ENCODE data around the gene BTBD2. TPM values are rescaled to one million over a fixed set of nuclear protein-coding genes. Genes with fewer than 3 reads are reported as not detected.

The BTBD2 gene
- total and polyA plus RNA-seq, 10 of the 15 experiments (the other 5 are each of a cell fraction or from before 2014, with no cell fraction given), result 0.13 to 66.2 (median 10.4) TPM

DNA sequence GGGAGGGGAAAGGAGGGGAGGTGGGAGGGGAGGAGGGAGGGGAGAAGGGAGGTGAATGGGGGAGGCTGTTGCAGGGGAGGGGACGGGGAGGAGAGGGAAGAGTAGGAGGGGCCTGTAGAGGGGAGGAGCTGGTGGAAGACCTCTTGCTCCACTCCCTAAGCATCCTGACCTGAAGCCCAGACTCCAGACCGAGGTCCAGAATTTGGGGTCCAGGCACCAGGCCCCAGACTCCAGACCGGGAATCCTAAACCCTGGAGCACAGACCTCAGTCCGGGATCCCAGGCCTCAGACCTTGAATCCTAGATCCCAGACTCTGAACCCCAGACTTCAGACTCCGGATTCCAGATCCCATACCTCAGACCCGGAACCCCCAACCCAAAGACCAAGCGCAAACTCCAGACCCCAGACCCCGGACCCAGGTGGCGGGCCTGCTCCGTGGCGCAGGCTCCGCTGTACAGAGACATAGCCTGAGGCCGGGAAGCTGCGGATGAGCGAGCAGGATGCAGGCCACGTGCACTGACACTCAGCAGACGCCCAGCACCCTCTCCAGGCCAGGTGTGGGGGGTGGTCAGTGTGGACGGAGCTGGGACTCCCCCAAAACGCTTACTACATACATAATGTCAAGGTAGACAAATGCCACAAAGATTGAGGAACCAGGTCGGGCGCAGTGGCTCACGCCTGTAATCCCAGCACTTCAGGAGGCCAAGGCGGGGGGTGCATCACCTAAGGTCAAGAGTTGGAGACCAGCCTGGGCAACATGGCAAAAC lies 710 bp upstream of the BTBD2 start:
- H4K20me1 ChIP-seq (ENCODE audit: control insufficient read depth, insufficient read depth), result no peaks in the 10 kb centered on the region
- intact Hi-C loops (cut with micrococcal nuclease; ENCODE audit: unreplicated experiment) (loop anchor here (5.0 kb wide), 3 partner anchors 46 to 109 kb away; partner anchors contain the start of genes ADAT3 and SCAMP4), in situ Hi-C loops (cut with MboI) (loop anchor here (5.0 kb wide), 1 partner anchor 66 kb away; no protein-coding TSS in a partner anchor)
- no peaks in the 10 kb centered on the region for H3K27me3 ChIP-seq (replicated peaks in 1 of 2; ENCODE audit: control insufficient read depth in 2 of 2, insufficient read depth in 2 of 2, low read length in 1 of 2)
- no peaks in the 10 kb centered on the region for H3K36me3 ChIP-seq (ENCODE audit: control insufficient read depth in 2 of 2, insufficient read depth in 2 of 2, low read length in 1 of 2)
- ATAC-seq, result peak; percentile 82
- ChIA-PET SMC1A (ENCODE audit: uncharacterized antibody, unreplicated experiment) (interaction anchor here (0.8 kb wide), 1 partner anchor 84 kb away, joined by 3 read pairs; no protein-coding TSS in a partner anchor), CTCF (interaction anchor here (0.7 to 1.2 kb wide), 3 partner anchors 31 to 118 kb away, joined by 3 to 4 read pairs (median 3); no protein-coding TSS in a partner anchor), RAD21 (ENCODE audit: unreplicated experiment) (interaction anchor here (1.0 kb wide), 1 partner anchor 152 kb away, joined by 4 read pairs; no protein-coding TSS in a partner anchor), POLR2A (interaction anchor here (1.3 kb wide), 1 partner anchor 77 kb away, joined by 3 read pairs; no protein-coding TSS in a partner anchor)
- no peak overlapping the region for H3K27ac ChIP-seq (ENCODE audit: control insufficient read depth, insufficient read depth)
- peak; percentile 57 for FAIRE-seq
- no peak overlapping the region; the same call in 1 of the 2 replicates for H2AFZ ChIP-seq (ENCODE audit: control insufficient read depth, low read depth, low read length)
- peak overlapping the region; percentile 81 for H3K4me2 ChIP-seq (ENCODE audit: control insufficient read depth, insufficient read depth)
- BruUV-seq (replicated peaks), result no TSS peak
- no peak overlapping the region for H3K9ac ChIP-seq (ENCODE audit: control insufficient read depth, insufficient read depth, low read length)
- peaks cover 9% of the 10 kb centered on the region for H3K4me1 ChIP-seq (ENCODE audit: control insufficient read depth, insufficient read depth, low read length)
- peak overlapping the region; percentile 48 for H3K4me3 ChIP-seq
- DNase-seq (ENCODE audit: low read depth, low spot score), result peak; percentile 46
- no peaks in the 10 kb centered on the region for H3K9me3 ChIP-seq (replicated peaks; ENCODE audit: control insufficient read depth, insufficient read depth, low read length)
- H3K79me2 ChIP-seq (ENCODE audit: control insufficient read depth, insufficient read depth, low read length), result peaks cover 16% of the 10 kb centered on the region
- 60% methylated on average over 20 of the region's 23 CpGs for WGBS (ENCODE audit: insufficient coverage, insufficient replicate concordance, low lambda C conversion rate, missing lambda C conversion rate)
- no peak for TF ChIP-seq STAT1 (conservative IDR thresholded peaks at IDR 0.05)
- TF ChIP-seq IKZF2 (IDR thresholded peaks at IDR 0.05), result peak; percentile 39 to 47; a peak in 2 of 4 replicates
- no peak for TF ChIP-seq CREB1 (IDR thresholded peaks at IDR 0.05; ENCODE audit: low read depth)
- TF ChIP-seq CBFB (IDR thresholded peaks at IDR 0.05; ENCODE audit: low read depth), result no peak
- no peak for TF ChIP-seq KAT2A (conservative IDR thresholded peaks at IDR 0.05; ENCODE audit: control insufficient read depth, low read depth, low read length)
- TF ChIP-seq PAX8 (IDR thresholded peaks at IDR 0.05), result no peak
- TF ChIP-seq YBX1 (IDR thresholded peaks at IDR 0.05), result no peak
- no peak for TF ChIP-seq JUNB (IDR thresholded peaks at IDR 0.05)
- no peak for TF ChIP-seq HDGF (IDR thresholded peaks at IDR 0.05)
- TF ChIP-seq RELB (IDR thresholded peaks at IDR 0.05; ENCODE audit: low read depth), result peak; percentile 12; the same call in 1 of the 2 replicates
- TF ChIP-seq NKRF (conservative IDR thresholded peaks at IDR 0.05), result no peak
- TF ChIP-seq, protein P1, sequence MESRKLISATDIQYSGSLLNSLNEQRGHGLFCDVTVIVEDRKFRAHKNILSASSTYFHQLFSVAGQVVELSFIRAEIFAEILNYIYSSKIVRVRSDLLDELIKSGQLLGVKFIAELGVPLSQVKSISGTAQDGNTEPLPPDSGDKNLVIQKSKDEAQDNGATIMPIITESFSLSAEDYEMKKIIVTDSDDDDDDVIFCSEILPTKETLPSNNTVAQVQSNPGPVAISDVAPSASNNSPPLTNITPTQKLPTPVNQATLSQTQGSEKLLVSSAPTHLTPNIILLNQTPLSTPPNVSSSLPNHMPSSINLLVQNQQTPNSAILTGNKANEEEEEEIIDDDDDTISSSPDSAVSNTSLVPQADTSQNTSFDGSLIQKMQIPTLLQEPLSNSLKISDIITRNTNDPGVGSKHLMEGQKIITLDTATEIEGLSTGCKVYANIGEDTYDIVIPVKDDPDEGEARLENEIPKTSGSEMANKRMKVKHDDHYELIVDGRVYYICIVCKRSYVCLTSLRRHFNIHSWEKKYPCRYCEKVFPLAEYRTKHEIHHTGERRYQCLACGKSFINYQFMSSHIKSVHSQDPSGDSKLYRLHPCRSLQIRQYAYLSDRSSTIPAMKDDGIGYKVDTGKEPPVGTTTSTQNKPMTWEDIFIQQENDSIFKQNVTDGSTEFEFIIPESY (IDR thresholded peaks at IDR 0.05), result no peak
- no peak for TF ChIP-seq TCF12 (IDR thresholded peaks at IDR 0.05; ENCODE audit: low read depth, low read length)
- TF ChIP-seq, protein P2, sequence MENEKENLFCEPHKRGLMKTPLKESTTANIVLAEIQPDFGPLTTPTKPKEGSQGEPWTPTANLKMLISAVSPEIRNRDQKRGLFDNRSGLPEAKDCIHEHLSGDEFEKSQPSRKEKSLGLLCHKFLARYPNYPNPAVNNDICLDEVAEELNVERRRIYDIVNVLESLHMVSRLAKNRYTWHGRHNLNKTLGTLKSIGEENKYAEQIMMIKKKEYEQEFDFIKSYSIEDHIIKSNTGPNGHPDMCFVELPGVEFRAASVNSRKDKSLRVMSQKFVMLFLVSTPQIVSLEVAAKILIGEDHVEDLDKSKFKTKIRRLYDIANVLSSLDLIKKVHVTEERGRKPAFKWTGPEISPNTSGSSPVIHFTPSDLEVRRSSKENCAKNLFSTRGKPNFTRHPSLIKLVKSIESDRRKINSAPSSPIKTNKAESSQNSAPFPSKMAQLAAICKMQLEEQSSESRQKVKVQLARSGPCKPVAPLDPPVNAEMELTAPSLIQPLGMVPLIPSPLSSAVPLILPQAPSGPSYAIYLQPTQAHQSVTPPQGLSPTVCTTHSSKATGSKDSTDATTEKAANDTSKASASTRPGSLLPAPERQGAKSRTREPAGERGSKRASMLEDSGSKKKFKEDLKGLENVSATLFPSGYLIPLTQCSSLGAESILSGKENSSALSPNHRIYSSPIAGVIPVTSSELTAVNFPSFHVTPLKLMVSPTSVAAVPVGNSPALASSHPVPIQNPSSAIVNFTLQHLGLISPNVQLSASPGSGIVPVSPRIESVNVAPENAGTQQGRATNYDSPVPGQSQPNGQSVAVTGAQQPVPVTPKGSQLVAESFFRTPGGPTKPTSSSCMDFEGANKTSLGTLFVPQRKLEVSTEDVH (IDR thresholded peaks at IDR 0.05; ENCODE audit: low read depth, partially characterized antibody), result no peak
- TF ChIP-seq NR2F1 (conservative IDR thresholded peaks at IDR 0.05), result 0 out of 2 replicates have a peak, but pooled peaks have one; percentile 14
- no peak for TF ChIP-seq ZBED1 (IDR thresholded peaks at IDR 0.05; ENCODE audit: borderline replicate concordance)
